CMK (cell line): ENCODE measurements around the gene CRKL.
"Not testable (repeated sequence)": the region's sequence is repeated elsewhere in the genome, so short reads cannot be mapped to it uniquely, and the experiment has no call there.

Experiments used
- DNase-seq: peaks from one replicate; pipeline ENCODE4 v3.0.0-alpha.2; 2010; ENCODE audit warnings: low read depth

Gene CRKL

DNA sequence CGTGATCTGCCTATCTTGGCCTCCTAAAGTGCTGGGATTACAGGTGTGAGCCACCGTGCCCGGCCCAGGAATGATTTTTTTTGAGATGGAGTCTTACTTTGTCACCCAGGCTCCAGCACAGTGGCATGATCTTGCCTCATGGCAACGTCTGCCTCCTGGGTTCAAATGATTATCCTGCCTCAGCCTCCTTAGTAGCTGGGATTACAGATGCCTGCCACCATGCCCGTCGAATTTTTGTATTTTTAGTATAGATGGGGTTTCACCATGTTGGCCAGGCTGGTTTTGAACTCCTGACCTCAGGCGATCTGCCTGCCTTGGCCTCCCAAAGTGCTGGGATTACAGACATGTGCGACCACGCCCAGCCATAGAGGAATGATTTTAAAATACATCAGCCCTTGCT is 17.8 kb downstream of the CRKL start:
- DNase-seq = not testable (repeated sequence)

DNA sequence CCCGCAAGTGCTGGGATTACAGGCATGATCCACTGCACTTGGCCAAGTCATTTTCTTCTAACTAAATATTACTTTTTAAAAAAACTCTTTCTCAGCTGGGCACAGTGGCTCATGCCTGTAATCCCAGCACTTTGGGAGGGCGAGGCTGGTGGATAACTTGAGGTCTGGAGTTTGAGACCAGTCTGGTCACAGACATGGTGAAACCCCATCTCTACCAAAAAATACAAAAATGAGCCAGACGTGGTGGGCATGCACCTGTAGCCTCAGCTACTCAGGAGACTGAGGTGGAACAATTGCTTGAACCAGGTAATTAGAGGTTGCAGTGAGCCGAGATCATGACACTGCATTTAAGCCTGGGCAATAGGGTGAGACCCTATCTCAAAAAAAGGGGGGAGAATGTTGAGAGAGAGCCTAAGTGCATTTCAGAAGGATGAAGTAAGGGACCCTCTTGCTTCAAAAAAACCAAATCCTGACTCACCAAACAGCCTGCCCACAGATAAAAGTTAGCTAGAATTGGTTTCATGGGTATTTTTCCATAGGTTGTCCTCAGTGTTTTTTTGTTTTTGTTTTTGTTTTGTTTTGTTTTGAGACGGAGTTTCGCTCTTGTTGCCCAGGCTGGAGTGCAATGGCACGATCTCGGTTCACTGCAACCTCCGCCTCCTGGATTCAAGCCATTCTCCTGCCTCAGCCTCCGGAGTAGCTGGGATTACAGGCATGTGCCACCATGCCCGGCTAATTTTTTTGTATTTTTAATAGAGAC is 18.8 kb downstream of the CRKL start:
- DNase-seq = not testable (repeated sequence)

DNA sequence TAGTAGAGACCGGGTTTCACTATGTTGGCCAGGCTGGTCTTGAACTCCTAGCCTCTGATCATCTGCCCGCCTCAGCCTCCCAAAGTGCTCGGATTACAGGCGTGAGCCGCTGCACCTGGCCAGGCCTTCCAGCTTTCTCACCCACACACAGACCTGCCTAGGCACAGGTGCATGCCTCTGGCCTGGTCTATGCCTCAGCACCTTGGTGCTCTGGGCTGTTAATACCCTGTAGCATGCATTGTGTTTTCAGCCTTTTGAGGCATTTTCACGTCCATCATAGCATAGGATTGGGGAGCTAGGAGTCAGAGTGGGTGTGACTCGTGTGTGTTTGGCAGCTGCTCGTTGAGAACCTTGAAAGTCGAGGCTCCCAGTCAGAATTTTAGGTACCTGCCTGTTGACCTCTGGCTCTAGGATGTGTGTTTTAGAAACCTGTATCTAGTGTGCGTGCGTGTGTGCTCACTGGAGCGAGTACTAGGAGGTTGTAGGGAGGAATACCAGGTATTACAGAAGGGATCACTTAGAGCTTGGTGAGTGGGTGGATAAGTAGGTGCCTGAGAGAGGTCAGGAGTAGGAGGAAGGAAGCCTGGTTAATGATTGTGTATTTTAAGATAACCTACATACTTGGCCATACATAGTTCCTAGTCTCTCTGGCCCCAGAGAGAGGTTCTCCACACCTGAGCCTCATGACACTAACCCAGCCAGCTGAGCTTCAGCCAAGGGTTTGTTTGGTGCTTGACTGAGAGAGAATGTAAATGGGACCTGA is 20.0 kb downstream of the CRKL start:
- DNase-seq = no peak

DNA sequence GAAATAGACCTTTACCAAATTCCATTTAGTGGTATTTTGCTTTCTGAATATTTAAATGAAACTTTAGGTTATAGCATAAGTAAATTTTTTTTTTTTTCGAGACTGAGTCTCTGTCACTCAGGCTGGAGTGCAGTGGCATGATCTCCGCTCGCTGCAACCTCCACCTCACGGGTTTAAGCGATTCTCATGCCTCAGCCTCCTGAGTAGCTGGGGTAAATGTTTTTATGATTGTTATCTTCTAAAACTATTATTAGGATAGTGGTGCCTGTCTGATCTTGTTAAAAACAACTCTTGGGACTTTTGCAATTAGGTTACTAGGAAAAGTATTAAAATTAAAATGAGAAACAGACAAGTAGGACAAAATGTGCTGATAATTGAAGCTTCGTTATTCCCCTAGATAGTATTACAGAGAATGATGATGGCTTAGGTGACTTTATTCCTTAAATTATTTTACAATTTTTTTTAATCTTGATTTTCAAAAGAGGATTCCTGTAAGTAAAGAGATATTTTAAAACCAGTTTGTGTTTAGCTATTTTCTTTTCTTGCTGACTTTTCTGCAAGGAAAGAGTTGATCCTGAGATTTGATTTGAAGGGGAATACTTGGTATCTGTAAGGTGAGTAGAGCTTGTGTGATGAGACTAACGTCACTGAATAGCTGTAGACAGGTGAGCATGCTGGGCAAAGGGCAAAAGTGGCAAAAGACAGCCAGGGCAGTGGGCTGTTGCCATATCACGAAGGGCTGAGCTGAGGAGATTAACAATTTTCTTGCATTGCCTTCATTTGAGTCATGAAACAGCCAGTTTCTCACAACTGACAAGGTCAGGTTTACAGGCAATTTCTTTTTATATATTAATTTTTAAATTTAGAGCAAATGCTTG is 20.8 kb downstream of the CRKL start:
- no peak for DNase-seq

DNA sequence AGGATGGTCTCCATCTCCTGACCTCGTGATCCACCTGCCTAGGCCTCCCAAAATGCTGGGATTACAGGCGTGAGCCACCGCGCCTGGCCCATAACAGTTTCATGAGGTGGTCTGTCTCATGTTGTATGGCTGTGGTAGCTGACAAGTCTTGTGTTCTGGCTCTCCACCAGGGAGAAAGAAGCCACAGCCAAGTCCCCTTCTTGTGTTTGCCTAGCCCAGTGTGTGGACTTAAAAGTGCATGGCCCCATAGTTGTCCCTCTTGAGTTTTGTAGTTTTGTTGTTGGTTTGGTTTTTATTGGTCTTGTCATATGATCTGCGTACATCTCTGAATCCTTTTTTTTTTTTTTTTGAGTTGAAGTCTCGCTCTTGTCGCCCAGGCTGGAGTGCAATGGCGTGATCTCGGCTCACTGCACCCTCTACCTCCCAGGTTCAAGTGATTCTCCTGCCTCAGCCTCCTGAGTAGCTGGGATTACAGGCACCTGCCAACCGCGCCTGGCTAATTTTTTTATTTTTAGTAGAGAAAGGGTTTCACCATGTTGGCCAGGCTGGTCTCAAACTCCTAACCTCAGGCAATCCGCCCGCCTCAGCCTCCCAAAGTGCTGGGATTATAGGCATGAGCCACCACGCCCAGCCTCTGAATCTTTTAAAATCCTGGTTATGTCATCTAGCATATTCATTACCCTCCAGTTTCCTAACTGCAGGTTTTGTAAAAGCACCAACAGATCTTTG is 22.4 kb downstream of the CRKL start:
- not testable (repeated sequence) for DNase-seq

DNA sequence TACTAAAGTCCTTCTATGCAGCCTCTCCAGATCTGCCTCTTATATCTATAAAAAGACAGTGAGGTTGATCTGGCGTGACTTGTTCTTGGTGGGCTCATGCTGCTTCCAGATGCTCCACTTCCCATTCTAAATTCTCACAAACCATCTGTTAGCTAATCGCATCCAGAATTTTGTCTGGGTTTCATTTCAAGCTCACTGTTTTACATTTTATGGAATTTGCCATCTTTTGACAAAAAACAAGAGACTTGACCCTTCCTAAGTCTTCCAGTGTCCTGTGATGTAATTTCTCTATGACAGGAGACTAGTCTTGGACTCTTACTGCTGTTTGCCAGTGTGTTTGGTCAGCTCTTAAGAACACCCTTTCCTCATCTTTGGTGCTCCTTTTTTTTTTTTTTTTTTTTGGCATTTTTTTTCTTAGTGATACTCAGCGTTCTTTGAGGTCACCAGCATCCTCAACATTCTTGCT is 23.0 kb downstream of the CRKL start:
- DNase-seq = no peak

DNA sequence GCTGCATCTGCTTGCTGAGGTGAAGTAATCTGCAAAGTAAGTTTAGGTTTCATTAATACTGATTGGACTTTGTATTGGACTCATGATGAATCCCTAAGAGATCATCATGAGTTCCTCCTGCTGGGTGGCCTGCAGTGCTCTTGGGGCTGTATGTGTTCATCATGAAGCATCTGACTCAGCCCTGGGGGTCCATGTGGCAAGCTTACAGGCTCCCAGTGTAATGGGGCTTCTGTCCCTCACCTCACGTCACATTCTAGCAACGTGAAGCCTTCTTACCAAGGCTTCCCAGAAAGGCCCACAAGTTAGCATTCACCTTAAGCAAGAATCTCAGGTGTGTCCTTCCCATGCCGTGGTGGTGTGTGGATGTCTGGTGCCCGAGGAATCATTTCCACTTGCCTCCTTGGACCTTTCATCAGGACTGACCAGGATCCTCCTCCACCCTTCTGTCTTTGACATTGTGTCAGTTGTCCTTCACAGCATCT is 23.7 kb downstream of the CRKL start:
- DNase-seq = no peak

DNA sequence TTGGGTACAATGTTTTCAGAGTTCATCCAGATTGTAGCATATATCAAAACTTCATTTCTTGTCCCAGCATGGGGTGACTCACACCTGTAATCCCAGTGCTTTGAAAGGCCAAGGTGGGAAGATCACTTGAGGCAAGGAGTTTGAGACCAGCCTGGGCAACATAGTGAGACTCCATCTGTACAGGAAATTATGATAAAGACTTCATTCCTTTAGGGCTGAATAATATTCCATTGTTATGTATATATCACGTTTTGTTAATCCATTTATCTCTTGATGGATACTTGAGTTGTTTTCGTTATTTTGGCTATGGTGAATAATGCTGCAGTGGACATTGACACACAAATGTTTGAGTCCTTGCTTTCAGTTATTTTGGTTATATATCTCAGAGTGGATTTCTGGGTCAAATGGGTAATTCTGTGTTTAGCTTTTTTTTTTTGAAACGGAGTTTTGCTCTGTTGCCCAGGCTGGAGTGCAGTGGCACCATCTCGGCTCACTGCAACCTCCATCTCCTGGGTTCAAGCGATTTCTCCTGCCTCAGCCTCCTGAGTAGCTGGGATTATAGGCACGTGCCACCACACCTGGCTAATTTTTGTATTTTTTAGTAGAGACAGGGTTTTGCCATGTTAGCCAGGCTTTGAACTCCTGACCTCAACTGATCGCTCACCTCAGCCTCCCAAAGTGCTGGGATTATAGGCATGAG is 25.1 kb downstream of the CRKL start:
- not testable (repeated sequence) for DNase-seq

DNA sequence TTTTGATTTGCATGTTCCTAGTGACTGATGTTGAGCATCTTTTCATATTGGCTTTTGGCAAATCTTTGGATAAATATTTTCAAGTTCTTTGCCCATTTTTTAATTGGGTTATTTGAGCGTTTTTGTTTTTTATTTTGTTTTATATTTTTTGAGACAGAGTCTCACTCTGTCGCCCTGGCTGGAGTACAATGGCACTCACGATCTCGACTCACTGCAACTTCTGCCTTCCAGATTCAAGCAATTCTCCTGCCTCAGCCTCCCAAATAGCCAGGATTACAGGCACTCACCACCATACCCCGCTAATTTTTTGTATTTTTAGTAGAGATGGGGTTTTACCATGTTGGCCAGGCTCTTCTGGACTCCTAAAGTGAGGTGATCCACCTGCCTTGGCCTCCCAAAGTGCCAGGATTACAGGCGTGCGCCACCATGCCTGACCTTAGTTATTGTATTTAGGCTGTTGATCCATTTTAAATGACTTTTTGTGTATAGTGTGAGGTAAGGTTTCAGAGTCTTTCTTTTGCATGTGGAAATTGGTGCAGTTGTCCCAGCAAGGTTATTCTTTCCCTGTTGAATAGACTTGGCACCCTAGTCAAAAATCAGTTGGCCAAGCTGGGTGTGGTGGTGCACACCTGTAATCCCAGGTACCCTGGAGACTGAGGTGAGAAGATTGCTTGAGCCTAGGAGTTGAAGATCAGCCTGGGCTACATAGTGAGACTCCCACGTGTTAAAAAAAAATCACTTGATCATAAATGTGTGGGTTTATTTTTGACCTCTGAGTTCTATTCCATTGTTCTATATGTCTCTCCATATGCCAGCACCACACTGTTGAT is 26.1 kb downstream of the CRKL start:
- no peak for DNase-seq

DNA sequence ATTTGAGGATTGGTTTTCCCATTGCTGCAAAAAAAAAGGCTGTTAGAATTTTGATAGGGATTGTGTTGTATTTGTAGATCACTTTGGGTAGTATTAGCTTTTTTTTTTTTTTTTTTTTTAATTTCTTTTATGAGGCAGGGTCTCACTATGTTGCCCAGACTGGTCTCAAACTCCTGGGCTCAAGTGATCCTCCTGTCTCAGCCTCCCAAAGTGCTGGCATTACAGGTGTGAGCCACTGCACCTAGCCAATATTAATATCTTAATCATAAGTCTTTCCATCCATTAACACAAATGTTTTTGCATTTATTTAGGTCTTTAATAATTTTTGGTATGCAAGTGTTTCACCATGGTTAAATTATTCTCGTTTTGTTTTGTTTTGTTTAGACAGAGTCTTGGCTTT is 26.8 kb downstream of the CRKL start:
- no peak for DNase-seq

DNA sequence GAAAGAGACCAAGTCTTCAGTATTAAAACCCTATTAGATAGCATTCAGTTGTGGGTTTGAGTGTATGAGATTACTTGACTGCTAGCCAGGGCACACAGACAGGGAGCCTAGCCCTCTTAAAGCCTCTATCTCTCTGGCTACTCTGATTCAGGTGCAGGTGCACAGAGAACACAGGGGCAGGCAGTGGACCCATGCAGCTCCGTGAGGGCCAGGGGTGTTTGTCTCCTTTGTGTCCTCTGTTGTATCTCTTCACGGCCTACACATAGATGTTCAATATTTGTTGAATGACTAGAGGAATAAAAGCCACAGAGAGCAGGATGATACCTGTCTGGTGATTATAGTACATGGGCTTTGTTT is 28.3 kb downstream of the CRKL start:
- DNase-seq = no peak

DNA sequence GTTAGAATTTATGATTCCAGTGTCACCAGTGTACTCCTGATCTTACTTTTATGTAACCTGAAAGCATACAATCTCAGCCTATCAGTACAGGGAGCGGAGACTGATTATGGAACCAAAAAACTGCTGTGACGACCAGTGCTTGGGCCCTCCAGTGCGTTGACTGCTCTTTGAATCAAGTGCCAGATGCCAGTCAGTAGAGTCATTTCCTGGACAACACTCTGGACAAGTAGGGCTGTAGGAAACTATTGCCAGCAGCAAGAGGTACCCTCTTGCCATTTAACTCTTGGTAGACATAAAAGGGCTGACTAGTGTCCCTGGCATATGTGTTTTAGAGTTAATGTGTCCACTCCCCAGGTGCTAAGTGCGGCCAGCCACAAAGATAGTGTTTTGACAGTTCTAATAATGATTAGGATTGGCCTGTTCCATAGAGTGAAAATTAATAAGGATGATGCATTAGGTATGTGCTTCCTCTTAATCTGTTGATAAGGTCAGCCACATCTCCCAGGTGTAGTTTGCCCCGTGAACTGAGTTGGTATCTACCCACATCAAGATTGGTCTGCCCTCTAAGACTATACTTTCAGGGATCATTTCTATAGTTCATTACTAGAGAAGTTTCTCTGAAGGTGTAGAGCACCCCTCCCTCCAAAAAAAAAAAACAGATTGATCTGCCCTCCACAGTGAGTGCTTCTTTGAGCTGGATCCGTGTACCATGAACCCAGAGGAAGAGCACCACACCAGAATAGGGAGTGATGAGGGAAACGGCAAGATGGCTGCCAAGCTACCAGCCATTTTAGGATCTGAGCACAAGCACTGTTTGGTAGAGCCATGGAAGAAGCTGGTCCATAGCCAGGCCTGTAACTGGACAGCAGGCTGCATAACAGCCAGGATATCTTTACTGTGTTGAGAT is 29.1 kb downstream of the CRKL start:
- no peak for DNase-seq

DNA sequence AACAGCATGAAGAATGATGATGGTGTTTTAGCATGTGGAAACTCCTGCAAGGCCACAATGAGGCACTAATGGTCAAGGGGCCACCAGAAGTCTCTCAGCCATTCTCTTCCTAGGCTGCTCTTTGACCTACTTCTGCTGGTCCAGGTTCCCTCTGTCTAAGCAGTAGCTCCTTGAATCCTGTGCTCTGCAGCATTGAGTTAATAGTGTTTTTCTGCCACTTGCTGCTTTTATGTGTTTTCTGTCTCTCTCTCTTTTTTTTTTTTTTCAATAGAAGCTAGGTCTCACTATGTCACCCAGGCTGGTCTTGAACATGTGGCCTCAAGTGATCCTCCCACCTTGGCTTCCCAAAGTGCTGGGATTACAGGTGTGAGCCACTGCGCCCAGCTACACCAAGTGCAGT is 29.8 kb downstream of the CRKL start:
- DNase-seq = no peak

DNA sequence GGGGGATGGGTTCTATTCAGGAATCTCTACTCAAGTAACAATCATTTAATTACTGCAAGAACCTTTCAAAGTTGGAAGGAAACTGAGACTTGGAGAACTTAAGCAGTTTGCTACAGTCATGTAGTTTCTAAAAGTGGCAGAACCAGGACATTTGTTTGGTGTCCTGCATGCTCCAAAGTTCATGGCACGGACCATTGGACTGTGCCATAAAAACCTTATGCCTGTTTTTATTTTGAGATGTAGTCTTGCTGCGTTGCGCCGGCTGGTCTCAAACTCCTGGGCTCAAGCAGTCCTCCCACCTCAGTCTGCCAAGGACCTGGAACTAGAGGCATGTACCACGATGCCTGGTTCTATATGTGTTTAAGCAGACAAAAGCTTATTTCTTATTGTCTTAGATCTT is 31.2 kb downstream of the CRKL start:
- DNase-seq = no peak

DNA sequence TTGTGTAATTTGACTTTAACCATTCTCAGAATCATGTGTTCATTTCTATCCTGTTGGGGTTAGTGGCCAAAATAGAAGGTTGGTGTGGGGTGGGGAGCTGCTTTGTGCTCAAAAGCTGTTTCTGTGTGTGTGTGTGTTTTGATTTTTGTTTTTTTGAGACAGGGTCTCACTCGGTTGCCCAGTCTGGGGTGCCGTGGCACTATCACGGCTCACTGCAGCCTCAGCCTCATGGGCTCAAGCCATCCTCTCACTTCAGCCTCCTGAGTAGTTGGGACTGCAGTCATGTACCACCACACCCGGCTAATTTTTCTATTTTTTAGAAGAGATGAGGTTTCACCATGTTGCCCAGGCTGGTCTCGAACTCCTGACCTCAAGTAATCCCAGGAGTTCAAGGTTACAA is 31.8 kb downstream of the CRKL start:
- no peak for DNase-seq

DNA sequence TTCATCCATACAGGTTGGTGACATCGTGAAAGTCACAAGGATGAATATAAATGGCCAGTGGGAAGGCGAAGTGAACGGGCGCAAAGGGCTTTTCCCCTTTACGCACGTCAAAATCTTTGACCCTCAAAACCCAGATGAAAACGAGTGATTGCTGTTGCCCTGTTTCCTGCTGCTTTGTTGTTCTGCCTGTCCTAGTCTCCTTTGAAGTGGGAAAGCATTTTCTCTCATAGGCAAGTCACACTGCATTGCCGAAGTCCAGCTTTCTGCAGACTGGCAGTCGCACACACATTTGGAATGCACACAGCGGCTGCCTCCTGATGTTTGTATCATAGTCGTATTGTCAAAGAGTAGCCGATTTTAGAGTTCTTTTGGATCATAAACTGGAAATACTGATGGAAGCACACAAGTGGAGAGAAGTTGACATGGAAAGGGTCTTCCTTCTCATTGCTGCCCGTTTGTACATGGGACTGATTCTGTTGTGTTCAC is 32.5 kb downstream of the CRKL start:
- DNase-seq = no peak

DNA sequence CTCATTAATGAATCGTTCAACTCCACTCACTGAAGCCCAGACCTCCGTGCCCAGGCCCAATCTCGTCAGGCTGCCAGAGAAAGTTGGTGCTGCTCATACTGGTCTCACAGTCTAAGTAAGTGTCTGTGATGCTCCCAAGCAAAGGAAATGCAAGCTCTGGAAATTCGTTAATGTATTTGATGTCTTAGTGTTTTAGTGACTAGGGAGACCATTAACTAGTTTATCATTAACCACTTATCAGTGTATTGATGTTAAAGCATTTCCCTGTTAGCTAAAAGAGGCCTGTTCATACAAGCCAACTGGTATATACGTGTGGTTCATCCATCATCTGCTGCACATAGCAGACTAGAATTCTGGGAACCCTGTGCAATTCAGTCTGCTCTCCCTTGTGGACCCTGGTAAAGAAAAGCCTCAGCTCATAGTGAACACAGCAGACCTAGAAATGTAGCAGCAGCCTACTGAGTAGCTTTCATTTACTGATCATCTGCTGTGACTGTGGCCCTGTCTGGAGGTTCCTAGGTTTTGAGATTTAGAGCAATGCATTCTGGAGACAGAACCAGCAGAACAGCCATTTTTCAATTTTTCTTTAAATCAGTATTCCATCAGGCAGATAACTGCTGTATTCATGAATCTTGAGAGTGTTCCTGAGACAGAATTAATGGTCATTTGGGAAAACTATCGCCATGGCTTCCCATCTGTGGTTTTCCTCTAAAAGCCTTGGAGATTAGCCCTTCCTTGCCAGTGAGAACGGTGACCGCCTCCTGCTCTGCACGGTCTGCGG is 34.1 kb downstream of the CRKL start:
- no peak for DNase-seq

DNA sequence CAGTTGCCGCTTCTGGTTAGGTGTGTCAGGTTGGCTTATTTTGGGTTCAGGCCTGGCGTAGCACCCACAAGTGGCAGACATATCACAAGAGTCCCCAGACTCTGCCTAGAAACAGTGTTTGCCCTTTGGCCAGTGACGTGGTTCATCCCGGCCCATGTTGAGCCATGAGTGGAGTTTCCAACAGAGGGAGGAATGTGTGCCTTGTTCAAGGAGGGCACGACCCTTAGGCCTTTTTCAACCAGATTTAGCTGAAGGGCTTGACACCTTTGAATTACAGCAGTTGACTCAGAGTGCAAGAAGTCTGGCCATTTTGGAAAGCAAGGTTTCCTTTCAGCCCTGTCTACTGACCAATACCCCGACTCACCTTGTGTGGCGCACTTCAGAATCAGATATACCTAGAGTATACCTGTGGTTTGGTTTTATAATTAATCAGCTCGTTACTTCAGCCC is 34.7 kb downstream of the CRKL start:
- DNase-seq = no peak
